NCI-H146 treated with DMSO at 0.1 percent for 48 hours (cell line): ENCODE results near the gene MGAT5B.
"Not testable (repeated sequence)": the region's sequence is repeated elsewhere in the genome, so short reads cannot be mapped to it uniquely, and the experiment has no call there.

Experiments
- DNase-seq: peaks from one replicate; lab custom pipeline; 2025; ENCODE audit not compliant: unreplicated experiment; lab: John Stamatoyannopoulos, UW

The MGAT5B gene

GRCh38 chr17:76868176-76868668, at the start of gene MGAT5B:
TSS of gene MGAT5B (plus strand) at chr17:76868404. CDS start at chr17:76869030, 626 bp downstream.
- DNase-seq: peak; percentile 41

- peak; percentile 29 for DNase-seq
Measured at GRCh38 chr17:76820039-76820438, 48.2 kb upstream of the MGAT5B start.

DNA sequence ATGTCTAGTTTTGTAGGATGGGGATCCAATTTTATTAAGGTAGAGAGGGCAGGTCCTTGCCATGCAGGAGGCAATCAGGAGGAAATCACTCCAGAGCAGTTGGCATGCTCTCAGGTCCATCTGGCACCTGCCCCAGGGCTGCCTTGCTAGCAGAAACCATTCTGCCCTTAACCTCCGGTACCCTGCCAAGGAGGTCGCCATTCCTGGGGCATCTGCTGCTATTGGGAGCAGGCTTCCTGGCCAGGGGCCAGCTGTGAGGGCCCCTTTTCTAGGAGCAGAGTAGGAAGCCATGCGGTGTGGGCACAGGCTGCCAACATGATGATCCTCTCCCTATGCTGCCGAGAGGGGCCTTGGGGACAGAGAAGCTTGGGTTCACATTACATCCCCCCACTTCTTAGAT, 47.6 kb upstream of the MGAT5B start:
- DNase-seq: no peak

DNA sequence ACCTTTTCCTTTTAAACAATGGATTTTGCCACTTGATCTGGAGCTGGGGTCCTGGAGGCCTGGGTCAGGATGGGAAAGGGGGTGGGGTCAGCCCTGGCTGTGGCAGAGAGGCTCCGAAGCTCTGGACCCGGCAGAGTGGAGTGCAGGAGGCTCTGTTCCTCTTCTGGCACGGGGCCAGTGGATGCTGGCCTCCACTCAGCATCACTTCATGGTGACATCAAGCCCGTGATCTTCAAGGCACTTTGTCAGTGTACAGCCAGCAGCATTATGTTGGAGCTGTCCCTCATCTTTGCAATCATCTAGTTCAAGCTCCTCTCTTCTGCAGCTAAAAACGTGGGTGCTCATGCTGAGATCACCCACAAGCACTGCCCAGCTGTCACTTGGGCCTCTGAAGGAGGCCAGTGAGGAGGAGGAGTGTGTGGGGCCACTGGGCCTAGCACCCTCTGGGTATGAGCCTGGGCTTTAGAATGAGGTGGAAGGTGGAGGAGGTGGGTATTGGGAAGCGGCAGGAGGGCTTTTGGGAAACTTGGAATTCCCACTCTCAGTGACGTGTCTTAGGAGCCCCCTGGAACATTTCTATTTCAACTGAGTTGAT, 45.9 kb upstream of the MGAT5B start:
- DNase-seq: no peak

GRCh38 chr17:76824093-76824492, 44.1 kb upstream of the MGAT5B start:
- DNase-seq: no peak

- no peak for DNase-seq
Measured at GRCh38 chr17:76826330-76827068, 41.7 kb upstream of the MGAT5B start.

- no peak for DNase-seq
Measured at GRCh38 chr17:76827736-76828135, 40.5 kb upstream of the MGAT5B start.

- DNase-seq: peak; percentile 72
Measured at GRCh38 chr17:76830987-76831715, 37.1 kb upstream of the MGAT5B start.

GRCh38 chr17:76833034-76833644, 35.1 kb upstream of the MGAT5B start:
- DNase-seq: no peak

- no peak for DNase-seq
Measured at GRCh38 chr17:76833747-76834146, 34.5 kb upstream of the MGAT5B start.

DNA sequence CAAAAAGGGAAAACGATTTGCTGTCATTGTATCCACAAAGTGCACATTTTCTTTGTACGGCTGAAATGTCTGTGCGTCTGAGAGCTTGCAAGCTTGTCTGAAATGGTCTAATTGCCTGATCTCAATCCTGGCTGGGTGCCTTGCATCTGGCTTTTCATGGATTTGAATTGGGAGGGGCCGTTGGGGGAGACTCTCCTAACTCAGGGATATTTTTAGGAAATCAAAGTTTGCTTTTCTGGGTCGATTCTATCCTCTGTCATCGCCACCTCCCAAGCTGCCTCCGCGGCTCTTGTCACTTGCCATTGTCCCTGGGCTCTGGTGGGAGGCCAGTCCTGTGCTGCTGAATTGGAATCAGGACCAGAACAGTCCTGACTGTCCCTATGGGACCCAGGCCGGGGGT, 33.3 kb upstream of the MGAT5B start:
- no peak for DNase-seq

DNA sequence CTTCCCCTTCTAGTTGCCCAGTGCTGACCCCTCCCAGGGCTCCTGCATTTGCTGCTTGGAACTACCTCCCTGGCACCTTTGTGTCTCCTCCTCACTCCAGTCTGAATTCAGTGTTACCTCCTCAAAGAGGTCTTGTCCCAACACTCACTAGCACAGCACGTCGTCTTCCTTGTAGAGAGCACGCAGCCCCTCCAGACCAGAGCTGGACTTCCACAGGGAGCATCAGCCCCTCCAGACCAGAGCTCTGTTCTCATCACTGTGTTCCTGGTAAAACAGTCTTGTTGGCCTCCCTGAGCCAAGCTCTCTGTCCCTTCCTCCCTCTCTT, 27.8 kb upstream of the MGAT5B start:
- no peak for DNase-seq

GRCh38 chr17:76840884-76841775, 27.1 kb upstream of the MGAT5B start:
- no peak for DNase-seq

- peak; percentile 58 for DNase-seq
Measured at GRCh38 chr17:76841776-76842405, 26.3 kb upstream of the MGAT5B start.

DNA sequence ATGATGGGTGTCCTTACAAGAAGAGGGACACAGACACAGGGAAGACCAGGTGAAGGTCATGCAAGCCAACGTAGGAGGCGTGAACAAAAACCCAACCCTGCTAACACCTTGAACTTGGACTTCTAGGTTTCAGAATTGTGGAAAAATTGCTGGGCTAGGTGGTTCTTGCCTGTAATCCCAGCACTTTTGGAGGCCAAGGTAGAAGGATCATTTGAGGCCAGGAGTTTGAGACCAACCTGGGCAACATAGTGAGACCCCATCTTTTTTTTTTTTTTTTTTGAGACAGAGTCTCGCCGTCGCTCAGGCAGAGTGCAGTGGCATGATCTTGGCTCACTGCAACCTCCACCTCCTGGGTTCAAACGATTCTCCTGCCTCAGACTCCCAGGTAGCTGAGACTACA, 25.1 kb upstream of the MGAT5B start:
- not testable (repeated sequence) for DNase-seq

- DNase-seq: no peak
Measured at GRCh38 chr17:76843703-76844484, 24.3 kb upstream of the MGAT5B start.

DNA sequence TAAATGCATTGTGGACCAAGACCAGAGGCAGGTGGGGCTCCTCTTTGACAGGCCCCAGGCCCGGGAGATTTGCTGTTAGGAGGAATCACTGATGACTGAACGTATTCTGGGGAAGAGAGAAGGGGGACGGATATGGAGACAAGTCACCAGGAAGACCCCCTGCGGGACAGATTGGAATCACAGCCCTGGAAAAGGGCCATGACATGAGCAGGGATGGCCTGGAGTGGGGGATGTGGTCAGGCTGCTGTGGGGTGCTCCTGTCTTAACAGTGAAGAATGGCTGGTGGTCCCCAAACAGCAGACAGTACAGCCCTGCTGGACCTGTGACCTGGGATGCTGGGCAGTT, 23.7 kb upstream of the MGAT5B start:
- no peak for DNase-seq

- no peak for DNase-seq
Measured at GRCh38 chr17:76844846-76845245, 23.4 kb upstream of the MGAT5B start.

DNA sequence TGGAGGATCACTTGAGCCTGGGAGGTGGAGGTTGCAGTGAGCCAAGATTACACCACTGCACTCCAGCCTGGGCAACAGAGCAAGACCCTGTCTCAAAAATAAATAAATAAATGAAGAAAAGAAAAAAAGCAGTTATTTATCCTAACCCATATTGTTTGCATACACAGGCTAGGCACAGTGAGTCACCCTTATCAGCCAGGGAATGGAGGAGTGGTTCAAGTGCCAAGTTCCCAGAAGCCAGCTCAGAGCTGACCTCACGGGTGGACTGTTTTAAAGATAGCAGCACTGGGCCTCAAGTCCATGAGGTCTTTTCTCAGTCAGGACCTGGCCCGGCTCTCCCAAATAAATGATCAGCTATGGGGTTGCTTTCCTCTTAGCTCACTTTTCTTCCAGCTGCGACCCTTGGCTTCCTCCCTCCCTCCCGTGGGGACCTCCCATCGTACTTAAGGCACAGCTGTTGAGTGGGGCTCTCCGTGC, 22.6 kb upstream of the MGAT5B start:
- DNase-seq: no peak
